Neural progenitor cell (in vitro differentiated cells): ENCODE data around the gene KDELR1. TPM values are rescaled to one million over a fixed set of nuclear protein-coding genes. Genes with fewer than 3 reads are reported as not detected.

ENCODE experiments used
- DNase-seq: peaks from one replicate; pipeline ENCODE4 v3.0.0-alpha.2; 2016; ENCODE audit warnings: low spot score
- H2AFZ ChIP-seq: fragments of 200-600 bp; sonication (generic); replicated peaks from 2 replicates; pipeline ENCODE4 v1.6.1; 2016; ENCODE audit warnings: antibody characterized with exemption
- H3F3A ChIP-seq: fragments of 200-600 bp; sonication (generic); 2 replicates; pipeline ENCODE4 v1.6.1; 2016; ENCODE audit warnings: antibody characterized with exemption, low read depth
- H3K27ac ChIP-seq: fragments of 200-600 bp; sonication (generic); 2 replicates; pipeline ENCODE4 v1.5.1; 2016; ENCODE audit warnings: mild to moderate bottlenecking
- H3K27me3 ChIP-seq: fragments of 200-600 bp; sonication (generic); 2 replicates; pipeline ENCODE4 v1.6.1; 2016; ENCODE audit warnings: mild to moderate bottlenecking, moderate library complexity
- H3K36me3 ChIP-seq: fragments of 200-600 bp; sonication (generic); 2 replicates; pipeline ENCODE4 v1.5.1; 2016
- H3K4me1 ChIP-seq: fragments of 200-600 bp; sonication (generic); 2 replicates; pipeline ENCODE4 v1.6.1; 2016; ENCODE audit warnings: mixed run types
- H3K4me2 ChIP-seq: fragments of 200-600 bp; sonication (generic); 2 replicates; pipeline ENCODE4 v1.6.1; 2016
- H3K4me3 ChIP-seq: fragments of 200-600 bp; sonication (generic); 2 replicates; pipeline ENCODE4 v1.5.1; 2016
- H3K79me2 ChIP-seq: fragments of 200-600 bp; sonication (generic); 2 replicates; pipeline ENCODE4 v1.6.1; 2016; ENCODE audit warnings: low read depth
- H3K9ac ChIP-seq: fragments of 200-600 bp; sonication (generic); 2 replicates; pipeline ENCODE4 v1.6.1; 2016
- H3K9me3 ChIP-seq: fragments of 200-600 bp; sonication (generic); 2 replicates; pipeline ENCODE4 v1.5.1; 2016; ENCODE audit warnings: low read depth
- H4K20me1 ChIP-seq: fragments of 200-600 bp; sonication (generic); 2 replicates; pipeline ENCODE4 v1.6.1; 2016; ENCODE audit warnings: low read depth
- H3K27ac Mint-ChIP-seq: 3 replicates; pipeline ENCODE4 v1.8.0; 2021; ENCODE audit warnings: mixed read lengths
- H3K27me3 Mint-ChIP-seq: 2 replicates; pipeline ENCODE4 v1.8.0; 2022; ENCODE audit warnings: low read depth, mild to moderate bottlenecking, inconsistent platforms, moderate library complexity, mixed read lengths; ENCODE audit not compliant: insufficient read depth
- H3K36me3 Mint-ChIP-seq: 3 replicates; pipeline ENCODE4 v1.8.0; 2021; ENCODE audit warnings: mixed read lengths
- H3K4me1 Mint-ChIP-seq: 3 replicates; pipeline ENCODE4 v1.8.0; 2021; ENCODE audit warnings: mixed read lengths
- H3K4me3 Mint-ChIP-seq: 3 replicates; pipeline ENCODE4 v1.8.0; 2021; ENCODE audit warnings: mild to moderate bottlenecking, moderate library complexity, mixed read lengths
- H3K9me3 Mint-ChIP-seq: 3 replicates; pipeline ENCODE4 v1.8.0; 2020; ENCODE audit warnings: mixed read lengths
- EZH2 ChIP-seq: fragments of 200-600 bp; sonication (generic); IDR thresholded peaks from 2 replicates; pipeline ENCODE4 v1.6.1; 2017; ENCODE audit warnings: antibody characterized with exemption, mild to moderate bottlenecking, moderate library complexity
- EZH2phosphoT487 ChIP-seq: fragments of 200-600 bp; sonication (generic); IDR thresholded peaks from 2 replicates; pipeline ENCODE4 v1.6.1; 2017; ENCODE audit warnings: antibody characterized with exemption
- total RNA-seq: library from RNA; depleted of rRNA; stranded (reverse); fragments of >200 nt; gene quantifications from 2 replicates; pipeline ENCODE4 v1.2.3, GENCODE V29; 2015; ENCODE audit warnings: low replicate concordance
- TF ChIP-seq, protein P1 (sequence below): fragments of 200-600 bp; sonication (generic); IDR thresholded peaks from 2 replicates; pipeline ENCODE4 v1.5.1; 2017; ENCODE audit warnings: antibody characterized with exemption, mild to moderate bottlenecking

KDELR1 gene
- total RNA-seq, 1 donor from 2014 or later, result 106 TPM

DNA sequence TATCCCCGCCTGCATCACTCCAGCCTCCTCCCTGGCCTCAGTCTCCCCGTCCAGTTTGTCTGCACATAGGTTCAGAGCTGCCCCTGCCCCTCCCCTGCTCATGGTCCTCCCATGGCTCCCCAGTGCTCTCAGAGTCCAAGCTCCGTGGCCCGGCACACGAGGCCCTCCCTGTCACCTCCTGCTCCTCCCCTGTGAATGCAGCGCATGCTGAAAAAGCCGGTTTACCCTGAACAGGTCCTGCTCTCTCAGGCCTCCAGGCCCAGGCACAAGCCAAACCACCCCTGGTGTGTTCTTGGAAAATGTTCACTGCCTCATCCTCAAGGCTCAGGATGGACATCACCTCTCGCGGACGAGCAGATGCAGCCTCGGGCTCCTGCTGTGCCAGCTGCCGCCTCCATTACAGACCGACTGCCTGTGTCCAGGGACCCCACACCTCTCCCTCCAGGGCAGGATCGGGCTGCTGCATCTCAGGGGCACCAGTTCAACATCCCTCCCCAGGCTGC lies 53.0 kb downstream of the KDELR1 start:
- no peak overlapping the region for H3K4me3 ChIP-seq
- Mint-ChIP-seq H3K9me3 (no peaks in the 10 kb centered on the region), H3K27ac (no peak overlapping the region), H3K36me3 (no peaks in the 10 kb centered on the region), H3K27me3 (peaks cover 13% of the 10 kb centered on the region), H3K4me3 (no peak overlapping the region), H3K4me1 (peaks cover 17% of the 10 kb centered on the region)
- H3F3A ChIP-seq, result peaks cover 10% of the 10 kb centered on the region
- H3K27me3 ChIP-seq, result peaks cover 10% of the 10 kb centered on the region
- no peaks in the 10 kb centered on the region for H3K79me2 ChIP-seq
- H3K9ac ChIP-seq, result no peak overlapping the region
- H3K27ac ChIP-seq, result no peak overlapping the region
- H3K9me3 ChIP-seq, result no peaks in the 10 kb centered on the region
- no peaks in the 10 kb centered on the region for H4K20me1 ChIP-seq
- H3K4me1 ChIP-seq, result no peaks in the 10 kb centered on the region
- no peak for DNase-seq
- H3K36me3 ChIP-seq, result no peaks in the 10 kb centered on the region
- TF ChIP-seq EZH2phosphoT487 (no peak), EZH2 (no peak)
- TF ChIP-seq, protein P1, sequence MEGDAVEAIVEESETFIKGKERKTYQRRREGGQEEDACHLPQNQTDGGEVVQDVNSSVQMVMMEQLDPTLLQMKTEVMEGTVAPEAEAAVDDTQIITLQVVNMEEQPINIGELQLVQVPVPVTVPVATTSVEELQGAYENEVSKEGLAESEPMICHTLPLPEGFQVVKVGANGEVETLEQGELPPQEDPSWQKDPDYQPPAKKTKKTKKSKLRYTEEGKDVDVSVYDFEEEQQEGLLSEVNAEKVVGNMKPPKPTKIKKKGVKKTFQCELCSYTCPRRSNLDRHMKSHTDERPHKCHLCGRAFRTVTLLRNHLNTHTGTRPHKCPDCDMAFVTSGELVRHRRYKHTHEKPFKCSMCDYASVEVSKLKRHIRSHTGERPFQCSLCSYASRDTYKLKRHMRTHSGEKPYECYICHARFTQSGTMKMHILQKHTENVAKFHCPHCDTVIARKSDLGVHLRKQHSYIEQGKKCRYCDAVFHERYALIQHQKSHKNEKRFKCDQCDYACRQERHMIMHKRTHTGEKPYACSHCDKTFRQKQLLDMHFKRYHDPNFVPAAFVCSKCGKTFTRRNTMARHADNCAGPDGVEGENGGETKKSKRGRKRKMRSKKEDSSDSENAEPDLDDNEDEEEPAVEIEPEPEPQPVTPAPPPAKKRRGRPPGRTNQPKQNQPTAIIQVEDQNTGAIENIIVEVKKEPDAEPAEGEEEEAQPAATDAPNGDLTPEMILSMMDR, result no peak
- H2AFZ ChIP-seq, result no peak overlapping the region
- H3K4me2 ChIP-seq, result no peak overlapping the region

DNA sequence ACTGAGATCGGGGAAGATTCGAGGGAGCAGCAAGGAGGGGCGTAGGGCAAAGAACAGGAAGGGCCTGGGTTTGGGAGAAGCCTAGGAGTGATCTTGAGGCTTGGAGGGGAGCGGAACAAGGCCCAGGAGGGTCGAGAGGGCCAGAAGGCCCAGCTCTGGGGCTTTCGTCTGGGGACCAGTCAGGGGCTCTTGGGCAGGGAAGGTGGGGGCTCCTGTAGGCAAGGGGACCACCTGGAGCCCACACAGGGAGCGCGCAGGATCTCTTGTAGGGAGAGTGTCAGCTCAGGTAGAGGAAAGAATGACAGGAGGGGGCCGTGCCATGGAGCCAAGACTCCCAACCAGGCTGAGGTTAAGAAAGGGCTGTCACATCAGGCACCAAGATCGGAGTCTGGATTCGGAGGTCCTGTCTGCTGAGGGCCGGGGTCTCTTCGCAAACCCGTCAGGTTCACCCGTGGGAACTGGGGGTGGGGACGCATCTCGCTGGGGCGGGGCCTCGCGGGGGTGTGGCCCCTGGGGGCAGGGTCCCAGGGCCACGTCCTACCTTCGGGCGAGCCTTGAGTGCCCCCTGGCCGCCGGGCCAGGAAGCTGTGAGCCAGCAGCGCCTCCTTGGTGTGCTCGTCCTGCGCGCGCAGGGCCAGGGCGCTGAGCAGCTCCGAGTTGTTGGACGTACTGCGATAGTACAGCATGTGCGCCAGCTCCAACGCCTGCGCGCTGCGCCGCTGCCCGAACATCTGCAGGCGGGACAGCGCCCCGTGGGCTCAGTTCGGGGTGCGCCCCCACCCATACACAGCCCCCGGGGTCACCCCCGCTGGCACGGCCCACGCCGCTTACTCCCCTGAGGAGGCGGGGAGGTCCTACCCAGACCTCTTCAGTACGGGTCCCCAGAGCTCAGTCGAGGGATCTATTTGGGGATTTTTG lies 57.6 kb downstream of the KDELR1 start:
- Histone ChIP-seq H3F3A (peaks cover 31% of the 10 kb centered on the region), H2AFZ (peak overlapping the region; percentile 94), H3K9me3 (no peaks in the 10 kb centered on the region), H4K20me1 (no peaks in the 10 kb centered on the region), H3K79me2 (no peaks in the 10 kb centered on the region), H3K4me1 (peaks cover 8% of the 10 kb centered on the region), H3K27me3 (peaks cover 10% of the 10 kb centered on the region), H3K4me3 (peak overlapping the region; percentile 49), H3K36me3 (no peaks in the 10 kb centered on the region), H3K9ac (no peak overlapping the region), H3K27ac (no peak overlapping the region), H3K4me2 (peak overlapping the region; percentile 90)
- TF ChIP-seq, protein P1, result peak; percentile 74
- TF ChIP-seq EZH2, result no peak
- peak; percentile 94 for DNase-seq
- H3K9me3 Mint-ChIP-seq, result peaks cover 6% of the 10 kb centered on the region
- peak overlapping the region; percentile 83 for H3K27ac Mint-ChIP-seq
- peaks cover 10% of the 10 kb centered on the region for H3K27me3 Mint-ChIP-seq
- H3K4me3 Mint-ChIP-seq, result peak overlapping the region; percentile 80
- peaks cover 4% of the 10 kb centered on the region for H3K36me3 Mint-ChIP-seq
- peaks cover 37% of the 10 kb centered on the region for H3K4me1 Mint-ChIP-seq

DNA sequence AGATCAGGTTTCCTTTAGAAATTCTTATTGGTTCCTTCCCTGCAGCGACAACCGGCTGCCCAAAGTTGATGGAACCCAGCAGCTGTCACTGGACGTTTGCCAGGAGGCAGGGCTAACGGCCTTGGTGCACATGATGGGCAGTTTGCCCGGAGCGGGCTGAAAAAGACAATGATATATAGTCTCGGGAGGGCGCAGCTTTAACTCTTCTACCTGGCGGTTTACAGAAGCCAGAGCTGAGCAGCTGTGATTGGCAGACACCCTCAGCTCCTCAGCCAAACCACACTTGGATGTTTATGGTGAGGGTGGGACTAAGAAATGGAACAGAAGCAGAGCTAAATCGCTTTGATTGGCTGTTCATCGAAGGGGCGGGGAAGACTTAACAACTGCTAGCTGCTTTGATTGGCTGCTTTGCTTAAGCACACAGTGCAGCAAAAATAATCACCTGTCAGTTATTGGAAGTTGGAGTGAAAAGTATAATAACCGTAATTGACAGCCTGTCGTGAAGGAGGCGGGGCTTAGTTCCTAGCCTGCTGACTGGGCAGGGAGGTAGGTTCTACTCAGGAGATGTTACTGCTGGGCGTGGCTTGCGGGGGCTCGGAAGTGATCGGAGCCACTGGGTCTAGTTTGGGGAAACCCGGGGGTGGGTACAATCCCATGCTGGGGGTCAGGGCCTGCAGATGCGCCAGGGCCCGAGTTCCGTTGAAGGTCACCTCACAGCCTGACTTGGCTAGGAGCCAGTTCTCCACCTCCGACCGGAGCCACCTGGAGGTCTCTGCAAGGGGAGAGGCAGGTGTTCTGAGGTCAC lies 58.5 kb downstream of the KDELR1 start:
- H3K4me3 ChIP-seq, result peak overlapping the region; percentile 49
- DNase-seq, result peak; percentile 90
- TF ChIP-seq EZH2 (no peak), EZH2phosphoT487 (no peak)
- TF ChIP-seq, protein P1, result no peak
- H3K4me3 Mint-ChIP-seq, result peak overlapping the region; percentile 80
- H3K36me3 Mint-ChIP-seq, result peaks cover 7% of the 10 kb centered on the region
- peak overlapping the region; percentile 90 for H3K4me2 ChIP-seq
- peaks cover 9% of the 10 kb centered on the region for H3K9me3 Mint-ChIP-seq
- H3K79me2 ChIP-seq, result no peaks in the 10 kb centered on the region
- peaks cover 31% of the 10 kb centered on the region for H3F3A ChIP-seq
- no peak overlapping the region for H3K27ac ChIP-seq
- no peaks in the 10 kb centered on the region for H3K36me3 ChIP-seq
- H3K27me3 Mint-ChIP-seq, result peaks cover 11% of the 10 kb centered on the region
- peaks cover 8% of the 10 kb centered on the region for H3K4me1 ChIP-seq
- H3K27ac Mint-ChIP-seq, result peak overlapping the region; percentile 83
- no peaks in the 10 kb centered on the region for H4K20me1 ChIP-seq
- no peak overlapping the region for H3K9ac ChIP-seq
- peaks cover 10% of the 10 kb centered on the region for H3K27me3 ChIP-seq
- peaks cover 39% of the 10 kb centered on the region for H3K4me1 Mint-ChIP-seq
- no peaks in the 10 kb centered on the region for H3K9me3 ChIP-seq
- H2AFZ ChIP-seq, result peak overlapping the region; percentile 70

Other genes starting within 250 kb of the KDELR1 start
- 40.0 and 88.9 TPM in 2 replicates for gene LIG1, start 221.2 kb downstream of the KDELR1 start, total RNA-seq
- gene ZSWIM9, start 220.9 kb downstream of the KDELR1 start, total RNA-seq, result 0.36 and 4.2 TPM in 2 replicates
- 46.6 and 59.7 TPM in 2 replicates for gene CARD8, start 135.6 kb downstream of the KDELR1 start, total RNA-seq
- gene ZNF114, start 121.5 kb downstream of the KDELR1 start, total RNA-seq, result 5.4 and 6.0 TPM in 2 replicates
- 1.2 and 10.7 TPM in 2 replicates for gene EMP3, start 66.0 kb downstream of the KDELR1 start, total RNA-seq
- gene TMEM143, start 27.6 kb downstream of the KDELR1 start, total RNA-seq, result 3.1 and 9.4 TPM in 2 replicates
- not detected in 2 replicates for gene SYNGR4, start 27.2 kb downstream of the KDELR1 start, total RNA-seq
- 0.28 and 0.45 TPM in 2 replicates for gene GRIN2D, start 2.1 kb upstream of the KDELR1 start, total RNA-seq
- gene GRWD1, start 54.4 kb upstream of the KDELR1 start, total RNA-seq, result 10.6 and 31.5 TPM in 2 replicates
- 0.69 and 0.74 TPM in 2 replicates for gene KCNJ14, start 64.0 kb upstream of the KDELR1 start, total RNA-seq
- 50.3 and 107 TPM in 2 replicates for gene CYTH2, start 77.8 kb upstream of the KDELR1 start, total RNA-seq
- 0.02 and 3.5 TPM in 2 replicates for gene LMTK3, start 120.3 kb upstream of the KDELR1 start, total RNA-seq
- gene SULT2B1, start 160.6 kb upstream of the KDELR1 start, total RNA-seq, result 1.6 TPM in 1 of 2 replicates, not detected in the other
- gene SPACA4, start 215.2 kb upstream of the KDELR1 start, total RNA-seq, result not detected in 2 replicates
- gene FAM83E, start 223.5 kb upstream of the KDELR1 start, total RNA-seq, result 0.06 and 2.6 TPM in 2 replicates
- 1,962 and 2,391 TPM in 2 replicates for gene RPL18, start 227.6 kb upstream of the KDELR1 start, total RNA-seq
- gene SPHK2, start 228.0 kb upstream of the KDELR1 start, total RNA-seq, result 7.2 and 46.1 TPM in 2 replicates
- 7.4 and 10.3 TPM in 2 replicates for gene DBP, start 245.8 kb upstream of the KDELR1 start, total RNA-seq